HepG2 (cell line): Measurements from ENCODE around the gene PCIF1.

Source experiments
- CTCF ChIP-seq: sonication (generic); formaldehyde crosslinking; IDR thresholded peaks from 2 replicates; pipeline ENCODE4 v1.5.0; 2020; ENCODE audit warnings: mild to moderate bottlenecking, missing genetic modification reagents, moderate library complexity
- HMGXB4 ChIP-seq, 2 experiments: sonication (generic) in 1 of 2; formaldehyde crosslinking in 1 of 2; IDR thresholded peaks; 2 replicates each; pipeline versions ENCODE4 v1.4.0 to v1.6.1; 2018 to 2020; ENCODE audit warnings: missing genetic modification reagents in 2 of 2, borderline replicate concordance in 1 of 2, low read depth in 1 of 2, mild to moderate bottlenecking in 1 of 2, missing biosample characterization in 1 of 2
- NFIB ChIP-seq: sonication (generic); formaldehyde crosslinking; IDR thresholded peaks from 2 replicates; pipeline ENCODE4 v1.9.0; 2021; ENCODE audit warnings: missing genetic modification reagents, mild to moderate bottlenecking, borderline replicate concordance

GRCh38 chr20:45886590-45887345, 47.7 kb upstream of the PCIF1 start:
- TF ChIP-seq HMGXB4 (CRISPR knock-in tag; IDR thresholded peaks at IDR 0.05; ENCODE audit: borderline replicate concordance in 1 of 2, low read depth in 1 of 2): no peak
- peak; percentile 26 for TF ChIP-seq CTCF
- no peak for TF ChIP-seq NFIB (CRISPR knock-in tag)
